OCI-LY1 (cell line): ENCODE measurements around the gene RERG.

Source experiments
- CTCF ChIP-seq: fragments of 200-600 bp; sonication (generic), shearing (Covaris generic); IDR thresholded peaks from 2 replicates; pipeline ENCODE4 v1.5.1; 2017; ENCODE audit warnings: mild to moderate bottlenecking, antibody characterized with exemption, low read length, moderate library complexity, mixed read lengths
- EZH2 ChIP-seq: fragments of 200-600 bp; sonication (generic), shearing (Covaris generic); IDR thresholded peaks from 2 replicates; pipeline ENCODE4 v1.8.0; 2017; ENCODE audit warnings: borderline replicate concordance, mixed run types, mild to moderate bottlenecking, antibody characterized with exemption, low read length, moderate library complexity, mixed read lengths

- TF ChIP-seq CTCF: no peak
- TF ChIP-seq EZH2: no peak
Measured at GRCh38 chr12:15193946-15194345, 27.3 kb downstream of the RERG start.
